Measurements from ENCODE around the gene KRTAP4-12.
A peak's percentile ranks its signal among the peaks of the same experiment; 100 is the strongest.
"Not testable (repeated sequence)": the region's sequence is repeated elsewhere in the genome, so short reads cannot be mapped to it uniquely, and the experiment has no call there.

KRTAP4-12 gene

DNA sequence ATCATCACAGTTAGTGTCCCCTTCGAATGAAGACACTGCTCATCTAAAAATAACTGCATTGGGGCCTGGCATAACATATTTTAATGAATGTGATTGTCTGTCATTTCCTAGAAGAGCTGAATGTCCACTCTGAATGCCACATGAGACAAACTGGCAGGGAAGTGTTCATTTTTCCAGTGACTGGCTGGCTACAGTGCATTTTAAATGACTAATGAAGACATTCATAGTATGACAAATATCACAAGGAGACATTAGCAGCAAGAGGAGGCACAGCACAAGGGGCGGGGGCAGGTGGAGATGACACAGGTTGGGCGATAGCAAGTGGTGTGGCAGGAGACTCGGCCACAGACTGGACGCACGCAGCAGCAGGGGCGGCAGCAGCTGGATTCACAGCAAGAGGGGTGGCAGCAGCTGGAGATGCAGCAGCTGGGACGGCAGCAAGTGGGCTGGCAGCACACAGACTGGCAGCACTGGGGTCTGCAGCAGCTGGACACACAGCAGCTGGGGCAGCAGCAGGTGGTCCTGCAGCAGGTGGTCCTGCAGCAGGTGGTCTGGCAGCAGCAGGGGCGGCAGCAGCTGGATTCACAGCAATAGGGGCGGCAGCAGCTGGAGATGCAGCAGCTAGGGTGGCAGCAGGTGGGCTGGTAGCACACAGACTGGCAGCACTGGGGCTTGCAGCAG, 25.1 kb upstream of the KRTAP4-12 start:
- not testable (repeated sequence) for H3K4me1 ChIP-seq (ENCODE audit: control insufficient read depth, insufficient read depth, low read length, unreplicated experiment); H3K79me2 ChIP-seq (ENCODE audit: control insufficient read depth, insufficient read depth, low read length, unreplicated experiment); H3K27ac ChIP-seq (ENCODE audit: low read depth, low read length)

DNA sequence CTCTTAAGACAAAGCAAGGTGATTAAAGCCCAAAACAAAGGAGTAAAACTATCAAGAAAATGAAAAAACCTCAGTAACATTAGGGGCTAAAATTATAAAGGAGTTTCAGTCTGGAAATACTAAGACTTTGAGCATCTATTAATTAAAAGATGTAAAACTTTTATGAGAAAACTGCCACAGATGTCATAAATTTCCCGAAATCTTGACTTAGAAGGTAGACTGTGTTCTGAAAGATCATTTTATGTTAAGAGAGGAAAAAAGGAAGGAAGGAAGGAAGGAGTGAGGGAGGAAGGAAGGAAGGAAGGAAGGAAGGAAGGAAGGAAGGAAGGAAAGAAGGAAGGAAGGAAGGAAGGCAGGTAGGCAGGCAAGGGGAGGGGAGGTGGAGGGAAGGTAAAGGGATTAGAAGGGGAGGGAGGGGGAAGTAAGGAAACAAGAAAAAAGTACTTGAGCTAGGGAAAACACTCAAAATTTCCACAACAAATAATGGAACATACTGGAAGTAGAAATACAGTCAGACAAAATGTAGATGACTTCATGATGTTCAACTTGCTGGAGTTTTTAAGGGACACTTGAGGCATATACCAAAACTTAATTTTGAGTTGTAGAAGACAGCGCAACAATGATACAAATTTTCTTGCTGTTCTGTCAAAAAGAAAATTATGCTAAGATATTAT, 23.7 kb upstream of the KRTAP4-12 start:
- Histone ChIP-seq H3K4me1 (ENCODE audit: control insufficient read depth, insufficient read depth, low read length, unreplicated experiment) (no peaks in the 10 kb centered on the region), H3K27ac (ENCODE audit: low read depth, low read length) (no peak overlapping the region), H3K27me3 (ENCODE audit: insufficient read depth, low read length) (no peaks in the 10 kb centered on the region), H2AFZ (ENCODE audit: low read length, unreplicated experiment) (no peak overlapping the region), H3K79me2 (ENCODE audit: control insufficient read depth, insufficient read depth, low read length, unreplicated experiment) (no peaks in the 10 kb centered on the region), H3K36me3 (ENCODE audit: insufficient read depth, low read length) (no peaks in the 10 kb centered on the region), H3K4me3 (ENCODE audit: low read depth, low read length) (no peak overlapping the region)

More for the DNA sequence above, 25.1 kb upstream of the KRTAP4-12 start:
- not testable (repeated sequence) for H3K4me3 ChIP-seq (ENCODE audit: low read depth, low read length); H2AFZ ChIP-seq (ENCODE audit: low read length, unreplicated experiment); H3K27me3 ChIP-seq (ENCODE audit: insufficient read depth, low read length); H3K36me3 ChIP-seq (ENCODE audit: insufficient read depth, low read length)

DNA sequence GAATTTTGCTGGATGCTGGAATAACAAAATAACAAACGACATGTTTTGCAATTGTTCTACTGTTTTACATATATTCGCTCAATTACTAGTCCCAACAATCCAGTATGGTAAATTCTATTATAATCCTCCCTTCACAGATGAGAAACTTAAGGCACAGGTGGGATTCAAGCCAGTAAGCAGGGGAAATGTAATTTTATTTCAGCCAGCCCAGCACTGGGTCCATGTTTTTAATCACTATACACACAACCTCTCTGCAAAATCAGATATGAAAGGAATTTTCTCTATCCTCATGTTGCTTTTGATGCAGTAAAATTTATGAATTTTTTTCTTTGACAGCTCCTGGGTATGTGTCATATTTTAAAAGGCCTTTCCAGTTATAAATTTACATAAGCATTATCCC, 21.3 kb upstream of the KRTAP4-12 start:
- H3K4me1 ChIP-seq (ENCODE audit: control insufficient read depth, insufficient read depth, low read length, unreplicated experiment), result no peaks in the 10 kb centered on the region
- no peak overlapping the region for H2AFZ ChIP-seq (ENCODE audit: low read length, unreplicated experiment)
- H3K36me3 ChIP-seq (ENCODE audit: insufficient read depth, low read length), result no peaks in the 10 kb centered on the region
- H3K27ac ChIP-seq (ENCODE audit: low read depth, low read length), result no peak overlapping the region
- H3K4me3 ChIP-seq (ENCODE audit: low read depth, low read length), result no peak overlapping the region
- H3K27me3 ChIP-seq (ENCODE audit: insufficient read depth, low read length), result no peaks in the 10 kb centered on the region
- no peaks in the 10 kb centered on the region for H3K79me2 ChIP-seq (ENCODE audit: control insufficient read depth, insufficient read depth, low read length, unreplicated experiment)

DNA sequence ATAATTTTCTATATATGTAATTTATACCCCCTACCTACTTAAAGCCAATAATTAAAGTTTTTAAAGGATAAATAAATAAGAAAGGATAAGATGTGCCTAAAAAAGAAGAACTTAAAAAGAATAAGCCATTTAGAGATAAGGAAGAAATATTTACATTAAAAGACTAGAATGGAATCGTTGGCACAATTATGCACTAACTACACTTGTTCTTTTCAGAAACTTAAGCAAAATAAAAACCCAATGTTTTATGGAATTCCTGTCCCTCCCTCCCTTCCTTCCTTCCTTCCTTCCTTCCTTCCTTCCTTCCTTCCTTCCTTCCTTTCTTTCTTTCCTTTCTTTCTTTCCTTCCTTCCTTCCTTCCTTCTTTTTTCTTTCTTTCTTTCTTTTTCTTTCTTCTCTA, 20.9 kb upstream of the KRTAP4-12 start:
- H3K27me3 ChIP-seq (ENCODE audit: insufficient read depth, low read length), result no peaks in the 10 kb centered on the region
- H3K36me3 ChIP-seq (ENCODE audit: insufficient read depth, low read length), result no peaks in the 10 kb centered on the region
- no peaks in the 10 kb centered on the region for H3K4me1 ChIP-seq (ENCODE audit: control insufficient read depth, insufficient read depth, low read length, unreplicated experiment)
- H3K4me3 ChIP-seq (ENCODE audit: low read depth, low read length), result no peak overlapping the region
- no peak overlapping the region for H2AFZ ChIP-seq (ENCODE audit: low read length, unreplicated experiment)
- no peaks in the 10 kb centered on the region for H3K79me2 ChIP-seq (ENCODE audit: control insufficient read depth, insufficient read depth, low read length, unreplicated experiment)
- H3K27ac ChIP-seq (ENCODE audit: low read depth, low read length), result no peak overlapping the region

DNA sequence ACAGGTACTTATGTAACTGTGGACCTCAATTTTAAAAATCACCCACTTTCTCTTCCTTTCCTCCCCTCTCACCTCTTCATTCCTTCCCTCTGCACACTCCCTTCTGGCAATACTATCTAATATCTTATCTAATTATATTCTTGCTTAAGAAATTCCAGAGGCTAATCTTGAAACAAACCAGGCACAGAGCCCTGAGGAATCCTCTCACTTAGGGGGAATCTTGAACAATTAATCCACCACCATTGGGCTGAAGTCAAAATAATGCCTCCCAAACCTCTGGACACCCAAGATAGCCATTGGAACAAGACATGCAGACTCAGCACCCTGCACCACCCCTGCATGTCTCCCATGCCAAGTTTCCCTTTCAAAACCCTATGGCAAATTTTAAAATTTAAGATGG, 17.4 kb upstream of the KRTAP4-12 start:
- Histone ChIP-seq H3K27me3 (ENCODE audit: insufficient read depth, low read length) (no peaks in the 10 kb centered on the region), H2AFZ (ENCODE audit: low read length, unreplicated experiment) (no peak overlapping the region), H3K36me3 (ENCODE audit: insufficient read depth, low read length) (no peaks in the 10 kb centered on the region), H3K79me2 (ENCODE audit: control insufficient read depth, insufficient read depth, low read length, unreplicated experiment) (no peaks in the 10 kb centered on the region), H3K4me3 (ENCODE audit: low read depth, low read length) (no peak overlapping the region), H3K27ac (ENCODE audit: low read depth, low read length) (peak overlapping the region; percentile 23), H3K4me1 (ENCODE audit: control insufficient read depth, insufficient read depth, low read length, unreplicated experiment) (no peaks in the 10 kb centered on the region)

DNA sequence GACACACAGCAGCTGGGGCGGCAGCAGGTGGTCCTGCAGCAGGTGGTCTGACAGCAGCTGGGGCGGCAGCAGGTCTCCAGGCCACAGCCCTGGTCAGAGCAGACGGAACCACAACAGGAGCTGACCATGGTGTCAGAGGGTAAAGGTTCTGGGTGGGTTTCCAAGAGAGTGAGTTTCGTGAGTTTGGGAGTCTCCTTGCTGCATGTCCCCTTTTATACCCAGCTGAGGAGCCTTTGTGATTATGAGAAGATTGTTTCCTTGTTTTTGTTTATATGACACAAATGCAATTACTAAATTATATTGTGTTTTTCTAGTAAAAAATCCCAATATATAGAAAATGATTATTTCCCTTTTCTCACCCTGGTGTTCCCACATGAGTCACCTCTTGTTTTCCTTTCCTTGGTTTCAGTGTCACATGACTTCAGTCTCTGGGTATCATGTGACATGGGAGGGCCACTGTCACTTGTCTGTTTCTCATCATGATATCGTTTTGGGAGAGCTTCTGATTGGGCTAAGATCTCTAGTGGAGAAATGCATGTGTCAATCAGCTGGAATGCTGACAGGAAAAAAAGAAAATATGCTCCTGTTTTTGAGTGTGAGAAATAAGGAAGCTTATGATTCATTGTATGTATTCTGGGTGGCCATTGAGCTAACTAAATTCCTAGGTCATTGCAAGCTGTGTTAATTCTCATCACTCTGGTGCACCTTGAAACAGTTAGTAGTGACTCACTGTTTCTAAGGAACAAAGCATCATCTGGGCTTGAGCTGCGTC, 16.6 kb upstream of the KRTAP4-12 start, which contains the start of gene KRTAP4-6:
TSS of gene KRTAP4-6 (minus strand) at position 185 of the 772 bp plus-strand sequence. CDS start at position 128, 57 bp downstream.
- H3K4me1 ChIP-seq (ENCODE audit: control insufficient read depth, insufficient read depth, low read length, unreplicated experiment), result no peaks in the 10 kb centered on the region
- H3K4me3 ChIP-seq (ENCODE audit: low read depth, low read length), result no peak within 1 kb of the TSS
- H3K27me3 ChIP-seq (ENCODE audit: insufficient read depth, low read length), result no peaks in the 10 kb centered on the region
- no peaks in the 10 kb centered on the region for H3K36me3 ChIP-seq (ENCODE audit: insufficient read depth, low read length)
- H3K27ac ChIP-seq (ENCODE audit: low read depth, low read length), result peak within 1 kb of the TSS; percentile 23
- H2AFZ ChIP-seq (ENCODE audit: low read length, unreplicated experiment), result no peak within 1 kb of the TSS
- no peaks in the 10 kb centered on the region for H3K79me2 ChIP-seq (ENCODE audit: control insufficient read depth, insufficient read depth, low read length, unreplicated experiment)

DNA sequence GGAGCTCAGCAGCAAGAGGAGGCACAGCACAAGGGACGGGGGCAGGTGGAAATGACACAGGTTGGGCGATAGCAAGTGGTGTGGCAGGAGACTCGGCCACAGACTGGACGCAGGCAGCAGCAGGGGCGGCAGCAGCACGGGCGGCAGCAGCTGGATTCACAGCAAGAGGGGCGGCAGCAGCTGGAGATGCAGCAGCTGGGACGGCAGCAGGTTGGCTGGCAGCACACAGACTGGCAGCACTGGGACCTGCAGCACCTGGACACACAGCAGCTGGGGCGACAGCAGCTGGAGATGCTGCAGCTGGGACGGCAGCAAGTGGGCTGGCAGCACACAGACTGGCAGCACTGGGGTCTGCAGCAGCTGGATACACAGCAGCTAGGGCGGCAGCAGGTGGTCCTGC, 15.9 kb upstream of the KRTAP4-12 start:
- not testable (repeated sequence) for H2AFZ ChIP-seq (ENCODE audit: low read length, unreplicated experiment); H3K4me1 ChIP-seq (ENCODE audit: control insufficient read depth, insufficient read depth, low read length, unreplicated experiment); H3K4me3 ChIP-seq (ENCODE audit: low read depth, low read length); H3K79me2 ChIP-seq (ENCODE audit: control insufficient read depth, insufficient read depth, low read length, unreplicated experiment); H3K27ac ChIP-seq (ENCODE audit: low read depth, low read length); H3K27me3 ChIP-seq (ENCODE audit: insufficient read depth, low read length); H3K36me3 ChIP-seq (ENCODE audit: insufficient read depth, low read length)

DNA sequence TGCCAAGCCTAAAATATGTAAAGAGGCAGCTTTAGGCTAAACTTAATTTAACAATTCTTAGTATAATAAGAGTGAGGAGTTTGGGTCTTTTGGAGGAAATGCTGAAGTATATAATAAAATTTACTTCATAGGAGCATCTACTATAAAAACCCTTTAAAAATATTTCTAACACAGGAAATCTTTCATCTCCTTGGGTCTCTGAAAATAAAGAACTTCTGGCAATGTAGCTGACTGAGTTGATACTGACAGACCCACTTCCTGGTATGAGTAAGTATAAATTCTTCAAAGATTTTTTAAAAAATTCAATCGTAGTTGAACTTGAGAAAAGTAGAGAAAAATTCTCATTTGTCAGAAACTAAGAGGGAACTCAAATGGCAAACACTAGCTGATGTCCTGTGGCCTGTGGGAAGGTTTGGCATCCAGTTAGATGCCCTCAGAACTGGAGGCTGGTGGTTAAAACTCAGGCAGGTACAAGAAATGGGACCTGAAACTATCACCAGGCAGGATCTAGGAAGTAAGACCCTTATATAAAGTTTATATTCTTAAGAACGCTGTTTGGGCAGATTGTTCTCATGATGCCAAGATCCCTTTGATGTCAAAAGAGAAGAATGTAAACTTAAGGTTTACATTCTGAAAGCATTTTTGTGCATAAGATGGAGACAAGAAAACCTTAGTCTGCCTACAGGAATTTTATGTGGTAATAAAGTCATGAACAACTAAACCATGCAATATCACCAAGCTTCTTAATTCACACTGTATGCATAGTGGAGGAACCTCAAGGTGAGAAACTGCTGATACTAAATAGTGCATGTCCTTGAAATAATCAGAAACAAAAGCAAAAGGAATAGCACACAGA, 10.1 kb upstream of the KRTAP4-12 start:
- Histone ChIP-seq H3K79me2 (ENCODE audit: control insufficient read depth, insufficient read depth, low read length, unreplicated experiment) (no peaks in the 10 kb centered on the region), H3K27ac (ENCODE audit: low read depth, low read length) (no peak overlapping the region), H2AFZ (ENCODE audit: low read length, unreplicated experiment) (peak overlapping the region; percentile 54)

DNA sequence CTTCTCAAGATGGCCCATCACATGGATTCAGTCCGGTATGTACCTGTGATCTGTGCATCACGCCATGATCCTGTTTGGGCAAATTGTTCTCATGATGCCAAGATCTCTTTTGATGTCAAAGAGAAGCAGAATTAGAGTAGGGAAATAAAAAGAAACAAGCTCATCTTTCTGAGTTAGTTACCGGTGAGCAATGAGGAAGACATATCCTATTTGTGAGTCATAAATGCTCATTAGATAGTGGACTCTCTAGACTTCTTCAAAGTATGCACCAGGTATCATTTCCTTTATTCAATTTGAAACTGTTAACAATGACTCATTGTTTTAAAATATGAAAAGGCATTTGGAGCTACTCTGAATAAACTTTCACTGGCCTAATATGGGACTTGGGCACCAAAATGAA, 8.0 kb upstream of the KRTAP4-12 start:
- H3K27ac ChIP-seq (ENCODE audit: low read depth, low read length), result peak overlapping the region; percentile 32
- H3K79me2 ChIP-seq (ENCODE audit: control insufficient read depth, insufficient read depth, low read length, unreplicated experiment), result no peaks in the 10 kb centered on the region
- no peak overlapping the region for H2AFZ ChIP-seq (ENCODE audit: low read length, unreplicated experiment)

More for the DNA sequence above, 10.1 kb upstream of the KRTAP4-12 start:
- no peaks in the 10 kb centered on the region for H3K36me3 ChIP-seq (ENCODE audit: insufficient read depth, low read length)
- H3K27me3 ChIP-seq (ENCODE audit: insufficient read depth, low read length), result no peaks in the 10 kb centered on the region
- H3K4me3 ChIP-seq (ENCODE audit: low read depth, low read length), result no peak overlapping the region
- H3K4me1 ChIP-seq (ENCODE audit: control insufficient read depth, insufficient read depth, low read length, unreplicated experiment), result peaks cover 16% of the 10 kb centered on the region

DNA sequence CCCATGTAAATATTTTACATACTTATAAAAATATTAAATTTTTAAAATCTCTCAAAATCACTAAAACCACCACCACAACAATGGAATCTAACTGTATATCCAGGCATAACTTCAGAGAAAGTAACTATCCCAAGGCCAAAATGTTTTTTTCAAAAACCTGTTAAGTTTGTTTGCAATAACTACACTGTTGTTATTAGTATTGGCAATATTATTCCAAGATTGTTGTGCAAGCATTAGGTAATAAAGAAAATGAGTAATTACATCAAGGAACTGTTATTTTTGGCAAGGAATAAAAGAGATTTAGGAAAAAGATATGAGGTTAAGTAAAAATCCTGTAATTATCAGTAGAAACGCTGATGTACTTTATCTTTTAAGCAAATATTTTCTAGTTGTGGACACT, 3.4 kb upstream of the KRTAP4-12 start:
- H3K4me1 ChIP-seq (ENCODE audit: control insufficient read depth, insufficient read depth, low read length, unreplicated experiment), result peaks cover 12% of the 10 kb centered on the region
- no peak overlapping the region for H3K27ac ChIP-seq (ENCODE audit: low read depth, low read length)
- H2AFZ ChIP-seq (ENCODE audit: low read length, unreplicated experiment), result no peak overlapping the region
- H3K36me3 ChIP-seq (ENCODE audit: insufficient read depth, low read length), result no peaks in the 10 kb centered on the region
- no peaks in the 10 kb centered on the region for H3K79me2 ChIP-seq (ENCODE audit: control insufficient read depth, insufficient read depth, low read length, unreplicated experiment)
- no peak overlapping the region for H3K4me3 ChIP-seq (ENCODE audit: low read depth, low read length)
- H3K27me3 ChIP-seq (ENCODE audit: insufficient read depth, low read length), result no peaks in the 10 kb centered on the region

More for the DNA sequence above, 8.0 kb upstream of the KRTAP4-12 start:
- H3K4me3 ChIP-seq (ENCODE audit: low read depth, low read length), result peak overlapping the region; percentile 21; the same call in 1 of the 2 replicates
- no peaks in the 10 kb centered on the region for H3K36me3 ChIP-seq (ENCODE audit: insufficient read depth, low read length)
- H3K27me3 ChIP-seq (ENCODE audit: insufficient read depth, low read length), result no peaks in the 10 kb centered on the region
- peaks cover 16% of the 10 kb centered on the region for H3K4me1 ChIP-seq (ENCODE audit: control insufficient read depth, insufficient read depth, low read length, unreplicated experiment)
